Tongue (tissue), 2 donors: Measurements from ENCODE around the gene GRIN2D. TPM values are rescaled to one million over a fixed set of nuclear protein-coding genes. Genes with fewer than 3 reads are reported as not detected.
A peak's percentile ranks its signal among the peaks of the same experiment; 100 is the strongest.
"Not testable (repeated sequence)": the region's sequence is repeated elsewhere in the genome, so short reads cannot be mapped to it uniquely, and the experiment has no call there.

Experiments used
- DNase-seq: peaks from one replicate; pipeline ENCODE4 v3.0.0-alpha.2; 2015
- total RNA-seq: library from RNA; depleted of rRNA; stranded (reverse); fragments of >200 nt; gene quantifications from one replicate; pipeline ENCODE4 v1.2.3, GENCODE V29; 2014

The GRIN2D gene
- total RNA-seq, 1 donor from 2014 or later = 0.41 TPM

DNA sequence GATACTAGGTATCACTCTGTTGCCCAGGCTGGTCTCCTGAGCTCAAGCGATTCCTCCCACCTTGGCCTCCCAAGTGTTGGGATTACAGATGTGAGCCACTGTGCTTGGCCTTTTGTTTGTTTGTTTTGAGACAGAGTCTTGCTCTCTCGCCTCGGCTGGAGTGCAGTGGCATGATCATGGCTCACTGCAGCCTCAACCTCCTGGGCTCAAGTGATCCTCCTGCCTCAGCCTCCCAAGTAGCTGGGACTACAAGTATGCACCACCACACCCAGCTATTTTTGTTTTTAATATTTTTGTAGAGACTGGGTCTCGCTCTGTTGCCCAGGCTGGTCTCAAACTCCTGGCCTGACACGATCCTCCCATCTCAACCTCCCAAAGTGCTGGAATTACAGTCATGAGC, 21.7 kb upstream of the GRIN2D start:
- not testable (repeated sequence) for DNase-seq

DNA sequence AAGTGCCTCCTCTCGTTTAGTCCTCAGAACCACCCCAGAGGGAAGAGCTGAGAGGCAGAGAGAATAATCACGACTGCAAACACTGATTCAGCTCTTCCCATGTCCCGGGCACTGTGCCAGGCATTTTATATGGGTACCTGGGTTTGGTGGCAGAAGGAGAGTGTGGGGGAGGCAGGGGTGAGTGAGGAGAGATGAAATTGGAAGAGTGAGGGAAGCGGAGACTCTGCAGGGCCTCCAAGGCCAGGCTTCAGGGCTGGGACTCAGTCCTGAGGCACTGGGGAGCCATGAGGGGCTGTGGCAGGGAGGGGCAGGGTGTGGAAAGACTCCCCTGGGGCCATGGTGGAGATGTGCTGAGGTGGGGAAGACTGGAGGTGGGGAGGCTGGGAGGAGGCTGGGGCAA, 20.6 kb upstream of the GRIN2D start:
- DNase-seq = no peak

DNA sequence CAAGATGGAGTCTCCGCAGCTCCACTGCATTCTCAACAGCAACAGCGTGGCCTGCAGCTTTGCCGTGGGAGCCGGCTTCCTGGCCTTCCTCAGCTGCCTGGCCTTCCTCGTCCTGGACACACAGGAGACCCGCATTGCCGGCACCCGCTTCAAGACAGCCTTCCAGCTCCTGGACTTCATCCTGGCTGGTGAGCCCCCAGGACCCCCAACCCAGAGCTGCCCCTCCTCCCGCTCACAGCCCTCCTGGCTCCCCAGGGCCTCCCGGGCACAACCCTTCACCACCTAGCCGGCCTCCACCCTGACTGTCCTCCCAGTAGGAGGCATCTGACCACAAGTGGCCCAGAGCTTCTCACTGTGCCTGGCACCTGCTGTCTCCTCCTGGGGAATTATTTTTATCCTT, 19.9 kb upstream of the GRIN2D start:
- DNase-seq = no peak

DNA sequence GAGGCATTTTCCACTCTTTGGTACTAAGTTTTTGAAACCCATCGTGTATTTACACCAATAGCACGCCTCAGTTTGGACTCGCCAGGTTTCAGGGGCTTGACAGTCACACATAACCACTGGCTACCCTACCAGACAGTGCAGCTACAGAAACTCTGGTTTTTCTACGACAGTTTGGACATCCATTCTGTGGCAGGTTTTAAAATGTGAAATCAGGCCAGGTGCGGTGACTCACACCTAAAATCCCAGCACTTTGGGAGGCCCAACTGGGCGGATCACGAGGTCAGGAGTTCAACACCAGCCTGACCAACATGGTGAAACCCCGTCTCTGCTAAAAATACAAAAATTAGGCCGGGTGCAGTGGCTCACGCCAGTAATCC, 15.3 kb upstream of the GRIN2D start:
- DNase-seq = no peak

DNA sequence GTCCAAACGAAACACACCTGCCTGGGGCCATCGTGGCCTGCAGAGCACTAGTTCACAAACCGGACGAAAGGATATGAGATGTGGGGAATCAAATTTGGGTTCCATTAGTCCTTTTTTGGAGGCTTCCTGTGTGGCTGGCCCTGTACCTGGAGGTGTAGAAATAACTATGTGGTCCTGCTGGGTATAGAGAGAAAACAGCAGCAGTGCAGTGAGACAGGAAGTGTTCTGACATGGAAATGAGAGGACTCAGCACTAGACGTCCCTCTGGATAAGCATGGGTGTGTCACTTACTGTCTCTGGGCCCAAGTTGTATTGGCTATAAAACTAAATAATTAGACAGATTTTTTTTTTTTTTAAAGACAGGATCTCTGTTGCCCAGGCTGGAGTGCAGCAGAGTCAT, 14.4 kb upstream of the GRIN2D start:
- DNase-seq = no peak

DNA sequence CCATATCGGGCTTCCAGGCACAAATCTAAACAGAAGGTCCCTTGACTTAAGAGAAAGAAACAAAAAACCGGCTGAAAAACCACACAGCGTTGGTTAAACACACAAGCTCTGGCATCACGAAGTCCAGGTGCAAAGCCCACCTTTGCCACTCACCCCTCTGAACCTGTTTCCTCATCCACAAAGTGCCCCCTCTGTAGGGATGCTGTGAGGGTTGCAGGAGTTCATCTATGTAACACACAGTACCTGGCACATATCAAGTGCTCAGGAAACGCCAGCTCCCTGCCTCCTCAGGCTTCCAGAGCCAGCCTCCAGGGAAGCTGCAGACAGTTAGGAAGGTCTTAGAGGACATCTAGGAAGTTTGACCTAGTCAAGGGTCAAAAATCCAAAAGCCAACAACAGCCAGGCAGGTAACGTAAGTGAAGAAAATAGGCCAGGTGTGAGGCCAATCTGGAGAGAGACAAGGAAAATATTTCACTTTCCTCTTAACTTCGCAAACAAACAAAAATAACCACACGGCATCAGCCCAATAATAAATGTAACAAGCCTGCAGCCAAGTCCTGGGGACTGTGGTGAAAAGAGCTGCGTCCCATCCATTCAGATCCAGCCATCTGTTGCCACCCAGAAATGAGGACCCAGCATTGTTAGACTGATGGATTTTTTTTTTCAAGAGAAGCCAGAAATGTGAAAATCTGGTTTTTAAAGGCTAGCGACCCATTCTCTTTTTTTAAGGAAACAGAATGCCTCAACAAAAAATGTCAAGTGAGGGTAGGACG, 12.1 kb upstream of the GRIN2D start:
- DNase-seq = no peak

DNA sequence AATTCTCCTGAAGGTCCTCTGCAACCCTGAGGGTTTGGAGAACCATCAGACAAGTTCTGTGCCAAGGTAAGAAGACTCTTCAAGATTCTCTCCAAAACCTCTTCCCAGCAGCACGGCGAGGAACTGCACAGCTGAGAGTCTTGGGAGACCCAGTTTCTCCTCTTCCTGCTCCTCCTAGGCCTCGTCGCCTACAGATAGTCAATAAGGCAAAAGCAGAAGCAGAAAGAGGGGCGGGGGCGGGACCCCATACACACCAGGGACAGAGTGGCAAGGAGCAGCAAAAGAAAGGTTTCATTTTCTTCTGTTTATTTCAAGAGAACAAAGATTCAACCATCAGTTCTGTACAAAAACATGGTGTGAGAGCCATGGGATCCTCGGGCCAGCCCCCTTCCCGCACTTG, 11.2 kb upstream of the GRIN2D start:
- DNase-seq = no peak

DNA sequence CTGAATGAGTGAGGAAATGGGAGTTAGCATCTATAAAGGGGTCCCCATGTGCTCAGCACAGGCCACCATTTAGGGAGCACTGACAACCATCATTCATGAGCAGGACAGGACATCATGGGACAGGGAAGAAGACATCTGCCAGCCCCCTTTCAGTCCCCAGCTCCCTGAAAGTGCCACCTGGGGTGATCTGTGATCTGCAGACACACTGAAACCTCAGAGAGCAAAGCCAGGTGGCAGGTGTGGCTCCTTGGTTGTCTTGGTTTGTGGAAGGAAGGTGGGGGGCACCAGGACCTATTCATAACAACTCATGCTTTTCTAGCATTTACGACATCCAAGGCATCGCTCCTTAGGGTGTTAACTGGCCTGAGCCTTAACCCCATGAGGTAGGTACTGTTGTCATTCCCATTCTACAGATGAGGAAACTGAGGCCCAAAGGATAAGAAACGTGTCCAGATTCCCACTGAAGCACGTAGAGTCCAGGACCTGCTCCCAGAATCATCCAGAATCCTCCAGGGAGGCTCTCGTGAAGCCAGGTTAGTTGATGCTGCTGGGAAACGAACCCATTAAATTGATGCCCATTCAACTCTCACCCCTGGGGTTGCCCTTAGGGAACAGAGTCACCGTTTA, 7.9 kb upstream of the GRIN2D start:
- DNase-seq = no peak

DNA sequence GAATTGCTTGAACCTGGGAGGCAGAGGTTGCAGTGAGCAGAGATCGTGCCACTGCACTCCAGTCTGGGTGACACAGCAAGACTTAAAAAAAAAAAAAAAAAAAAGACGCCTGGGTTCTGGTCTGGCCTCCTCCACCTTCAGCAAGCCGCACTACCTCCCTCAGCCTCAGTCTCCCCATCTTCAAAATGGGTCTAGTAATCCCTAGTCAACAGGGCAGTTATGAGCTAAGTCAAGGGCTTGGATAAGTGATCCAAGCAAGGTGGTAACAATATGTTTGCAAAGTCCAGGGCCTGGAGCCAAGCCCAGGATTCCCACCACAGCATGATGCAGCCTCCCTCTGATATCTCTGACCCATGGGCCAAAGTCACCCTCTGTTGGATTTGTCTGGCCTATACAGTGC, 6.5 kb upstream of the GRIN2D start:
- no peak for DNase-seq

DNA sequence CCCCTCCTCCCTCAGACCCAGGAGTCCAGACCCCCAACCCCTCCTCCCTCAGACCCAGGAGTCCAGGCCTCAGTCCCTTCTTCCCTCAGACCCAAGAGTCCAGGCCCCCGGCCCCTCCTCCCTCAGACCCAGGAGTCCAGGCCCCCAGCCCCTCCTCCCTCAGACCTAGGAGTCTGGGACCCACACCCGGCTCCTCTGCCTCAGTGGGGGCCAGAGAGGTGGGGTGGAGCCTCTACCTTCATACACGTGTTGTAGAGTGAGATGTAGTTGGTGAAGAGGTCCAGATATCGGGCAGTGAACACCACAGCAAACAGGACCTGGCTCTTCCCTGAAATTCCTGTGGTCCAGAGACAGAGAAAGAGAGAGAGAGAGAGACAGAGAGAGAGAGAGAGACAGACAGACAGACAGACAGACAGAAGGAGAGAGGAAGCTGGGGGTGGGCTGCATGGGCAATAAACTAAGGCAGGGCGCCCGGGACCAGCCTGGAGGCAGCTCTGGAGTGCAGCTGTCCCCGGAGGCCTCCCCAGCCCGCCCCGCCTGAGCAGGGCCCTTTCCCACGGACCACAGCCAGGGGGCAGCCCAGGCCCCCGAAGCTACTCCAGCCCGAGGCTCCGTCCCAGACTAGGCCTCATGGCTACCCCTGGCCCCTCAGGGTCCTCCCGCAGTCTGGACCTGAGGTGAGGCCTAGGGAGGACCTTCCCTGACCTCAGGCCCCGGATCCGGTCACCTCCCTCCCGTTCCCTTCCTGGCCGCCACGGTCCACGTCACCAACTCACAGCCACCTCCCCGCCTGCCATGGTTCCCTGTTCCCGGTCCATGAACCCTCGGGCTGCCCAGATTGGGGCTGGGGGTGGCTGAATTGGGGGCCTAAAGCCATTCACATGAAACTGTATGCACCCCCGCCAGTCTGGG, 3.0 kb upstream of the GRIN2D start:
- peak; percentile 87 for DNase-seq

DNA sequence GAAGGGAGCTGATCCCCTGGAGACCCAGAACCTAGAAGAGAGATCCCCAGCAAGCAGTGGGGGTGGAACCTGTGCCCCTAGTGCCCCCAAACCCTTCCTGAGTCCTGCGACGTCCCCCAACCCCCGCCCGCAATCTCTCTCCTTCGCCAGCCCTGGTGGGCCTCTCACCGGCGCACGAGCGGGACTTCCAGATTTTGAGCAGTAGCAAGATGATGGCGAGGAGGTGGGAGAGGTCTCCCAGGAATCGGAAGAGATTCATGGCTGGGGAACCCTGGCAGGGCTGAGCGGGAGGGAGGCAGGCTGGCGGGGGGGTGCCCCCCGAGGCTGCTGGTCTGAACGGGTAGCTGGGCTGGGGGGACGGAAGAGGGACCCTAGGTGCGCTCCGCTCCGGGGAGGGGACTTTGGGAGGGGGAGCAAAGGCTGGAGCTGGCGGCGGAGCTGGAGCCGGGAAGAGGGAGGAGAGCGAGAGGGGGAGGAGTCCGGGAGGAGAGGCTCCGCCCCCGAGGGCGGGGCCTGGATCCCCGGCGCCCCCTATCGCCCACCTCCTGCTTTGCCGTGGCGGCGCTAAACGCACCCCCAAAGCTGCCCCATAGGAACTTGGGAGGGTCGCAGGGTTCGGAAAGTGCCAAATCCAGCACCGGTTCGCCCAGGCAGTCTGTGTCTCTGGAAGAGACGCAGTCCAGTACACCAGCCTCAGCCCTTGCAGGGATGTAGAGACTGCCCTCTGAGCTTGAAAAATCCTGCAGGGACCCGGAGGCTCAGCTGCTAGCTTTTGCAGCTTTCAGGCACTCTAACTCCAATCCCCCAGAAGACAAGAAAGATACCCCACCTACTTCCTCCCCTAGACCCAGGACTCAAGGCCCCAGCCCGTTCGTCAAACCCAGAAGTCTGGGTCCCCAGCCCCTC, 2.1 kb upstream of the GRIN2D start, which contains the start of gene KDELR1:
Gene KDELR1 (minus strand): TSS at position 452 of the 906 bp plus-strand sequence. CDS start 193 bp downstream, at position 259.
- DNase-seq = peak; percentile 91

DNA sequence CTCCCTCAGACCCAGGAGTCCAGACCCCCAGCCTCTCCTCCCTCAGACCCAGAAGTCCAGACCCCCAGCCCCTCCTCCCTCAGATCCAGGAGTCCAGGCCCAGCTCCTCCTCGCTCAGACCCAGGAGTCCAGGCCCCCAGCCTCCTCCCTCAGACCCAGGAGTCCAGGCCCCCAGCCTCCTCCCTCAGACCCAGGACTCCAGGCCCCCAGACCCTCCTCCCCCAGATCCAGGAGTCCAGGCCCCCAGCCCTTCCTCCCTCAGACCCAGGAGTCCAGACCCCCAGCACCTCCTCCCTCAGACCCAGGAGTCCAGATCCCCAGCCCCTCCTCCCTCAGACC, 1.5 kb upstream of the GRIN2D start:
- DNase-seq = not testable (repeated sequence)

DNA sequence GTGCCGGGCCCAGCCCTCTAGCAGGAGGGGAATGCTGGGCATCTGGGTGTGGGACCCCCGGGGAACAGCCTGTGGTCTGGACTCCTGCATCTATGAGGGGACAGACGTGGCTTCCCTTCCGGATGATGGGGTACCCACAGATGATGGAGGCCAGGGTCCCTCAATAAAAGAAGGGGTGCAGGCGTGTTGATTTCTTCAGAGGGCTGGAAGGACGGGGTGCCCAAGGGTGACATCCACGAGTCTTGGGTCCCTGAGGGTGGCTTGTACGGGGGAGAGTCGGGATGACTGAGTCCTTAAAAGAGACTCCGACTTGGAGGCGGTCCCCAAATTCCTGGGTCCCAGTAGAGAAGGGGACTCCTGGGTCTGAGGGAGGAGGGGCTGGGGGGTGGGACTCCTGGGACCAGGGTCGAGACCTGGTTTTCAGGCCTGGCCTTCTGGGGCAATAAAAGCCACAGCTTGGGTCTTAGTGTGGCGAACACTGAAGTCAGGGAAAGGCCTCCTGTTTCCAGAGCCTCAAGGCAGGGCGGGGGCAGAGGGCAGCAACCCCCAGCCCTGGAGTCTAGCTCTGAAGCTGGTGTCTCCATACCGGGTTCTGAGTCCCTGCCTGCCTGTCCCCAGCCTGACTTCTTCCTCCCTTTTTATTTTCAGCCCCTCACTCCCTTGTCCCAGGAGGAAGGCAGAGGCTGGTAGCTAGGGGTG, 459 bp upstream of the GRIN2D start:
- no peak for DNase-seq

DNA sequence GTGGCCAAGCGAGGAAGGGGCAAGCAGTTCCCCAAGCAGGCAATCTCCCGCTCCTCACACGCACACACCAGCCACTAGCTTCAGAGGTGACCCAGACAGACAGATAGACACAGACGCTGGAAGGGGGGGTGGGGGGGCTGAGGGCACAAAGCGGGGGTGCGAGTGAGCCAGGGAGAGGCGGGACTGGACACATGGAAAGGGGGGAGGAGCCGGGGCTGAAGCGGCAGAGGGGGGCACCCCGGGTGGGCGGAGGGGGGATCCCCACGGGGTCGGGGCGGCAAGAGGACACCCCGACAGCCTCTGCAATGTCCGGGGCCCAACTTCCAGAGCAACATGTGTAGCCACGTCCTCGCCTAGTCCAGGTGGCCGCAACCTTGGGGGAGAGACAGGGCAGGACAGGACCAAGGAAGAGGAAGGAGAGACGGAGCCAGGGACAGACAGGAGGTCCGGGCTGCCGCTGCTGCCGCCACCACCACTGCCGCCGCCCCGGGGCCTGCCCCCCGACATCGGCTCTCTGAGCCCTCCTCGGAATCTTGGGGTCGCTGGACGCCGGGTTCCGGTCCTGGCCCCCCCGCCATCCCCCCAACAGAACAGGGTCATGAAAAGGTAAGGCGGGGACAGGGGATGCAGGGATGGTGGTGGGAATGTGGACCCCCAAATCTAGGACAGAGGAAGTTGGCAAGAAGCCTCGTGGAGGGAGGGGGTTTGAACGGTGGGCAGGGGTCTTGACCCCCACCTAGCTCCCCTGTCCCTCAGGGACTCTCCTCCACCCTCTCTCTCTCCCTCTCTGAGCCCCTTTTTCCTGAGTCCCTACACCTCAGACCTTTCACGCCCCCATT, 1.1 kb downstream of the GRIN2D start:
- no peak for DNase-seq

DNA sequence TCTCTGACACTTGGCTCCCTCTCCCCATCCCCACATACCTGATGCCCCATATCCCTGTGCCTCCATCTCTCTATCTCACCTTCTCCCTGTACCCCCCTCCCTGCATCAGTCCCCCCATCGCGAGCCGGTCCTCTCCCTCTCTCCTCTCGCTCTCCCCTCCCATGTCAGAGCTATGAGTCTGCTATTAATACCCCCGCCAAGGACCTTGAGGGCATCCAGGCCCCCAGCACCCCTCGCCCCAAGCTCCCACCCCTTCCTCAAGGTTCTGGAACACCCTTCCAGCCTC, 1.6 kb downstream of the GRIN2D start:
- DNase-seq = no peak

DNA sequence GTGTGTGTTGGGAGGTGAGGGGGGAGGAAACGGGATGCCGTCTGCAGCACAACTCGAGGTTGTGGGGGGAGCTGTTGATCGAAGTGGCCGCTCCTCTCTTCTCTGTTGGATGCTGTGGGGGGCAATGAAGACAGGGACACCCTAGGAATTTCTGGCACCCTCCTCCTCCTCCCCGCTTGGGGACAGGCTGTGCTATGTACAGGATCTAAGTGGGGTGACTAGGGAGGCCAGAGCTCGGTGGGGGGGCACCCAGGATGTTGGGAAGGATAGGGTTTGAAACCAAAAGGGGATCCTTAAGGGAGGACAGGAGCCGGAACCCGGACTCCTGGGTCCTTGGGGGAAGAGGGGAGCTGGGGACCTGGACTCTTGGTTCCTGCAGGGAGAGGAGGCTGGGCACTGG, 2.0 kb downstream of the GRIN2D start:
- no peak for DNase-seq

DNA sequence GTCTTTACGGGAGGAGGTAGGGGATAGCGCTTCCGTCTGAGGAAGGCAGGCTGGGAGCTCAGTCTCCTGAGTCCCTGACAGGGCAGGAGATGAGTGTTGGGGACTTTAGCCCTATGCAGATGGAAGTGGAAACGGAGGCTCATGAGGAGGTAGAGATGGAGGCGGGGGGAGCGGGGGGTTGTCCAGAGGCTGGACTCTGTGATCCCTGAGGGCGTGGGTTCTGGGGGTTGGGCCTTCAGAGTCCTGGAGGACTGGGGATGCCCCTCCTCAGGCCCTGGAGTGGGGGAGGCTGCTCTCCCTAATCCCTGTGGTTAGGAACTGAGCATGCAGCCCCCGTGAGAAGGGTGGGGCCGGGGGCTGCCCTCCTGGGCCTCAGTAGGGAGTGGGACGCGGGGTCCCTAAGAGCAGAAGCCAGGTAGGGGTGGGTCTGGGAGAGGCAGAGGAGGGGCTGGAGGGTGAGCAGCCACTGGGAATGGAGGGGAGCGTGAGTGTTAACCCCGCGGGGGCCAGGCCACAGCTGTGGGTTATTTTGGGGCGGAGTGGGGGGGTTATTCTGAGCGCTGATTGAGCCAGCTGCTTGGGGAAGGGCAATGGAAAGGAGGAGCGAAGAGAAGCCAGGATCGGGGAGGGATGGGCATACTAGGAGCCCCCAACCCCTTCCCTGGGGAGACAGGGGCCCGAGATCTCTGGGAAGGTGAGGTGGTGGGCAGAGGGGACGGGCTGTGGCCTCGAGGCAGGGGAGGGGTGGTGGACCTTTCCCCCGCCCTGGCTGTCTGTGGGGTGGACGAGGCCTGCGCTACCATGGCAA, 2.8 kb downstream of the GRIN2D start:
- DNase-seq = peak; percentile 60

DNA sequence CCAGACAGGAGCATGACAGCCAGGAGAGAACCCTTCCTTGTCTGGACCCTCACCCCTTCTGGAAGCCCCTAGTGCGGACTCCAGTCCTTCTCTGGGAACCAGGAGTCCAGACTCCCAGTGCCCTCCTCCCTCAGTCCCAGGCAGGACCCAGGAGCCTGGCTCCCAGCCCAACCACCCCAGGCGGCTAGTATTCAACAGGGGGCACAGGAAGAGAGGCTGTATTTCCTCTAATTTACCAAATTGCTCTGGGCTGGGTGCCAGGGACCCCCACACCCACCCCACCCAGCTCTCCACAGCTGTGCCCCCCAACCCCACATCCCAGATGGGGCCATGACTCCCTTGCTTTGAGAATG, 3.3 kb downstream of the GRIN2D start:
- no peak for DNase-seq

DNA sequence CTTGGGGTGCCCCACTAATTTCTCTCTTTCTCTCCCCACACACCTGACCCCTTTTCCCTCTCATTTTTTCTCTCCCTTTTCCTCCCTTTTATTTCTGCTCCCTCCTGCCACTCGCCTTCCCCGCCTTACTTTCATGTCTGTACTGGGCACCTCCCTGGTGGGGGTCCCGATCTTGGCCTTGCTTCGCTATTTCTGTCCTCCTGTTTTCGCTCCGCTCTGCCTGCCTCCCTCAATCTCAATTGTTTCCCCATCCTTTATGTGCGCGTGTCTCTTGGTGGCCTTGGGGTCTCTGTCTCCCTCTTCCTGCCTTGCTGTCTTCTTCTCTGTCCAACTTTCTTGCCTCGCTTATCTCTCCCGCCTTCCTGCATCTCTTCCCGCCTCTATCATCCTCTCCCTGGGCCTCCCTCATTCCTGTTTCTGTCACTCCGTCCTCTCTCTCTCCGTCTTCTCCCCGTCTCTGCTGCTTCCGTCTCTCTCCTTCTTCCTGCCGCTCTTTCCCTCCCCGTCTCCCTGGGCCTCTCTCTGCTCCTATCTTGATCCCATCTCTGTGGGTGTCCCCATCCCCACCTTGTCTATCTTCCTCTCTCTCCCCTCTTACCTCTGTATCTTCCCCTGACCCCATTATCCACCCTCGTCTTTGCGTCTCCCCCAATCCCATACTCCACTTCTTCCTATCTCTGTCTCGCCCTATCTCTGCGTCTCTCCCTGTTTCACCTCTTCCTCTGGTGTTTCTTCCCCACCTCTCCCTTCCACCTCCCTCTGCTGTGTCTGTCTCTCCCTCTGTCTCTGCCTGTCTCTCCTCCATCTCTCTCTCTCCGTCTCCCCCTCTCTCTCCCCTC, 4.0 kb downstream of the GRIN2D start:
- no peak for DNase-seq
